CD4-positive, alpha-beta T cell treated with Interleukin-17A for 1 hour (primary cell): ENCODE results near the gene BLZF1.
A peak's percentile ranks its signal among the peaks of the same experiment; 100 is the strongest.
"Not testable (repeated sequence)": the region's sequence is repeated elsewhere in the genome, so short reads cannot be mapped to it uniquely, and the experiment has no call there.

Experiments used
- DNase-seq: peaks from one replicate; pipeline ENCODE4 v3.0.0-alpha.2; 2020

Gene BLZF1

GRCh38 chr1:169361281-169361680 is 6.7 kb upstream of the BLZF1 start:
- DNase-seq, result no peak

GRCh38 chr1:169363046-169363730 is 4.8 kb upstream of the BLZF1 start:
- DNase-seq, result peak; percentile 37

GRCh38 chr1:169364948-169365347 is 3.0 kb upstream of the BLZF1 start:
- DNase-seq, result no peak

DNA sequence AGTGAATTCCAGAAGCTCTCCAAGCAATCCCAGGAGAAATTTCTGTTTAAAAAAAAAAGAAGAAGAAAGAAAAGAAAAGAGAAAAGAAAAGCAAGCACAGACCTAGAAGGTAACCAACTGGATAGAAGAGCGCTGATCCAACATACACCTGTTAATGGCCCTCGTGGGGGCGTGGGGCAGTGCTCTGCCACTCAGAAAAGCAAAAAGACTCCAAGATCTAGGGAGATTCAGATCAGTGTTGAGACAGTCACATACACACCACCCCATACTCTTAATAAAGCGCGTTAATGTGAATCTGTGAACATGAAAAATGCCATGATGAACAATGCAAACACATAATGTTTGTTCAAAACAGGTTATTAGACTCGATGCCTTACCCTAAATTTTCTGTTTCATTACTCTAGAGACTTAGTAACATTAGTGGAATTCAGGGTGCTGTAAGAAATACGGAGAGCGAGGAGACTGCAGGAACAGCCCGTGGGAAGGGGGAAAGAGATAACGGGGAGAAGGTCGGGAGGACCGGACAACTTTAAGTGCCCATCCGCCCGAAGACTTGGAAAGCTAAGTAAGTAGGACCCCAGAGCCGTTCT is 804 bp upstream of the BLZF1 start:
- DNase-seq, result no peak

GRCh38 chr1:169368406-169368769 is 393 bp downstream of the BLZF1 start:
- peak; percentile 42 for DNase-seq

DNA sequence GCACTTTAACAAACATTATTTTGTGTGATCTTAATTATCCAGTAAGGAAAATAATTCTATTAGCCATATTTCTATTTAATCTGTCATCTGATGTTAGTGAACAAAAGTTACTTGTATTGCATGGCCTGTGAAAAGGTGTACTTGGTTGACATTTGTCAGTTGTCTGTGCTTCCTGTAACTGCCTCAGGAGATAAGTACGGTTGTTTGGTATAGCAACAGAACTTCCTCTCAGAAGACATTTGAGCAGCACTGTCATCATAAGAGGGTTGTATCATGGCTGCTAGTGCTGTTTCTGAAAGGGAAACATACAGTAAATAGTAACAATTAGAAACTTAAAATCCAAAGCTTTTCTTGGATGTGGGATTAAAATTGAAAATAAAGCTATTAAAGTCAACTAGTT is 3.4 kb downstream of the BLZF1 start:
- DNase-seq, result peak; percentile 27

DNA sequence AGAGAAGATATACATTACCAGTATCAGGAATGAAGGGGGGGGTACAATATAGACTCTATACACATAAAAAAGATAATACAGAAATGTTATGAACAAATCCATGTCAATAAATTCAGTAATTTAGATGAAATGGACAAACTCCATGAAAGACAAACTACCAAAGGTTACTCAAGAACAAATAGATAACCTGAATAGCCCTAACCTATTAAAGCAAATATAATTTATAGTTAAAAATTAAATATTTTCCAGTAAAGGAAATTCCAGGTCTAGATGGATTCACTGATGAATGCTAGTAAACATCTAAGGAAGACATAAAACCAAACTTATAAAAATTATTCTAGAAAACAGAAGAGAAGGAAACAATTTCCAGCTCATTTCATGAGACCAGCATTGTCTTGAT is 13.2 kb downstream of the BLZF1 start:
- DNase-seq, result no peak

- DNase-seq, result no peak
Observed at GRCh38 chr1:169383449-169383848, 15.5 kb downstream of the BLZF1 start.

DNA sequence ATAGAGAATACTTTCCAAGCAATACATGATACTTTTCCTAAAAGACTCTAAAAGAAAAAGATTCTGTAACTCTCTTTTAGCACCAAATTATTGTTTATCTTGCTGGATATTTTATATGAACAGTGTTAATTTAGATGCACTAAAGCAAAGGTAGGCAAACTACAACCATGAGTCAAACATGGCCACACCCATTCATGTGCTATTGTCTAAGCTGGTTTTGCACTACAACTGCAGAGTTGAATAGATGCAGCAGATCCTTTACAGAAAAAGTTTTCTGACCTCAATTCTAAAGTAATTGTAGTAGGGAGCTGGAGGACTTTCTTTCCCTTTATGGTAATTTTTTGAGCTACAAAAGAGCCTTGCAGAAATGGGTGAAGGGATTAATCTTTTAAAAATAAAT is 19.4 kb downstream of the BLZF1 start:
- no peak for DNase-seq

GRCh38 chr1:169390303-169390702 is 22.3 kb downstream of the BLZF1 start:
- DNase-seq, result no peak

- no peak for DNase-seq
Observed at GRCh38 chr1:169392406-169392805, 24.4 kb downstream of the BLZF1 start.

DNA sequence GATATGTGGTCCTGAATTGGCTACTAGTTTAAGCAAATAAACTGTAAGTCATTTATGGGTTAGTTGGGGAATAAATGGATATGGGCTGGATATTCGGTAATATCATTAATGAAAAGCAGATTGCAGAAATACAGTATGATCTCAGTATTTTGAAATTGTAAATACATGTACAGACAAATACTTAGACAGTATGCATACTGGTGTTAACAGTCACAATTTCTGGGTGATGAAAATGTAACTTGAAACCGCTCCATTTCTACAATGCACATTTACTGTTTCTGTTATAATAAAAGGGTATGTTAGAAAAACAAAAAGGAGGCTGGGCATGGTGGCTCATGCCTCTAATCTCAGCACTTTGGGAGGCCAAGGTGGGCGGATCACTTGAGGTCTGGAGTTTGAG is 28.0 kb downstream of the BLZF1 start:
- DNase-seq, result no peak

GRCh38 chr1:169402578-169402977 is 34.6 kb downstream of the BLZF1 start:
- DNase-seq, result not testable (repeated sequence)

DNA sequence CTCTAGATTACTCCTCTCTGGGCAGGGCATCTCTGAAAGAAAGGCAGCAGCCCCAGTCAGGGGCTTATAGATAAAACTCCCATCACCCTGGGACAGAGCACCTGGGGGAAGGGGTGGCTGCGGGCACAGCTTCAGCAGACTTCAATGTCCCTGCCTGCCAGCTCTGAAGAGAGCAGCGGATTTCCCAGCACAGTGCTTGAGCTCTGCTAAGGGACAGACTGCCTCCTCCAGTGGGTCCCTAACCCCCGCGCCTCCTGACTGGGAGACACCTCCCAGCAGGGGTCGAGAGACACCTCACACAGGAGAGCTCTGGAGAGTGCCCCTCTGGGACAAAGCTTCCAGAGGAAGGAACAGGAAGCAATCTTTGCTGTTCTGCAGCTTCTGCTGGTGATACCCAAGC is 40.3 kb downstream of the BLZF1 start:
- DNase-seq, result not testable (repeated sequence)

DNA sequence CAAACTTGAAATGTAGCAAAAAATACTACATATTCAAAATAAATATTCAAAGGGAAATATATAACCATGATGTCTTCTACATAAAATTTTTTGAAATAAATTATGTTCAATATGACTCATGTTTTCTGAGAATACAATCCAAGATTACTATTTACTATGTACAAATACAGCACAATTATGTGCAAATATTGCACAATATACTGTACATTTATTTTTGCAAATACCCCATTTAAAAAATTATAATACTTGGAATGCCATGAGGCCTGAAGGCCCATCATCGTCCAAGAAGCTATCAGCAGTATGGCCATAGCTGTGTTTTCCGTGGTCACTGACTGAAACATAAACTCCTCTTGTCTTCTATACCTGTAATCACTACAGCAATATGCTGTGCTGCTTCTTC is 47.0 kb downstream of the BLZF1 start:
- no peak for DNase-seq

DNA sequence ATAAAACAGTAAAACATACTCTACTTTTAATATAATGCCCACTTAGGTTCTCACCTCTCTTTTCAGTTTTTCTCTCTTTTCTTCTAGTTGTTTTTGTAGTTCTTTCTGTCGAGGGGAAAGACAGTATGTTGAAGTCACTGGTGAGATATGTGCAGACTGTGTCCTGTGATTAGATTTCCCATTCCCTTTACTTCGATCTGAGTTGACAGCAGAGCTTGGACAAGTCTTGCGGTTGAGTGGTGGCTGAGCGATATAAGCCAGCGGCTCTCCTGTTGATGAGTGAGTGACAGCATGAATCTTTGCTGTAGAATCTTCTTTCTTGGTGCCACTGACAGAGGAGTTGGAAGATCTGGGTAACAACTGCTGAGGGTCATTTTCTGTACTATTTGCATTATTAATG is 53.3 kb downstream of the BLZF1 start:
- DNase-seq, result no peak

- no peak for DNase-seq
Observed at GRCh38 chr1:169426174-169426705, 58.2 kb downstream of the BLZF1 start.

- DNase-seq, result peak; percentile 64
Observed at GRCh38 chr1:169427081-169427641, 59.2 kb downstream of the BLZF1 start, which contains the start of gene CCDC181. CCDC181 (minus strand) TSS chr1:169427474; CDS start chr1:169424927, 2,547 bp downstream.
